ENCODE data around the gene LECT2. TPM values are rescaled to one million over a fixed set of nuclear protein-coding genes. Genes with fewer than 3 reads are reported as not detected.

LECT2 gene
- total and polyA plus RNA-seq, 10 donors, result not detected

GRCh38 chr5:135916638-135917263, 38.0 kb downstream of the LECT2 start:
- H3K27me3 ChIP-seq (replicated peaks in 1 of 7), result peaks cover 0 to 64% (median 9%) of the 10 kb centered on the region in 7 donors
- no peaks in the 10 kb centered on the region for H3K4me1 ChIP-seq
- WGBS, 5 donors, result 49 to 71% (median 61%) methylated on average over 8 of the region's 8 CpGs
- DNase-seq, result no peak
- intact Hi-C loops (cut with DNase I; ENCODE audit: low total_unique reads), result no loop called here
- TF ChIP-seq, protein P1, sequence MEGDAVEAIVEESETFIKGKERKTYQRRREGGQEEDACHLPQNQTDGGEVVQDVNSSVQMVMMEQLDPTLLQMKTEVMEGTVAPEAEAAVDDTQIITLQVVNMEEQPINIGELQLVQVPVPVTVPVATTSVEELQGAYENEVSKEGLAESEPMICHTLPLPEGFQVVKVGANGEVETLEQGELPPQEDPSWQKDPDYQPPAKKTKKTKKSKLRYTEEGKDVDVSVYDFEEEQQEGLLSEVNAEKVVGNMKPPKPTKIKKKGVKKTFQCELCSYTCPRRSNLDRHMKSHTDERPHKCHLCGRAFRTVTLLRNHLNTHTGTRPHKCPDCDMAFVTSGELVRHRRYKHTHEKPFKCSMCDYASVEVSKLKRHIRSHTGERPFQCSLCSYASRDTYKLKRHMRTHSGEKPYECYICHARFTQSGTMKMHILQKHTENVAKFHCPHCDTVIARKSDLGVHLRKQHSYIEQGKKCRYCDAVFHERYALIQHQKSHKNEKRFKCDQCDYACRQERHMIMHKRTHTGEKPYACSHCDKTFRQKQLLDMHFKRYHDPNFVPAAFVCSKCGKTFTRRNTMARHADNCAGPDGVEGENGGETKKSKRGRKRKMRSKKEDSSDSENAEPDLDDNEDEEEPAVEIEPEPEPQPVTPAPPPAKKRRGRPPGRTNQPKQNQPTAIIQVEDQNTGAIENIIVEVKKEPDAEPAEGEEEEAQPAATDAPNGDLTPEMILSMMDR (IDR thresholded peaks at IDR 0.05 in 8 of 11, conservative IDR thresholded peaks at IDR 0.05 in 3 of 11), result no peak
- TF ChIP-seq POLR2AphosphoS5 (IDR thresholded peaks at IDR 0.05) (no peak), POLR2A (IDR thresholded peaks at IDR 0.05) (no peak)
- H3K4me3 ChIP-seq, result no peak overlapping the region
- no peaks in the 10 kb centered on the region for H3K36me3 ChIP-seq
- no peak overlapping the region for H3K27ac ChIP-seq
- H3K9me3 ChIP-seq, result no peaks in the 10 kb centered on the region

DNA sequence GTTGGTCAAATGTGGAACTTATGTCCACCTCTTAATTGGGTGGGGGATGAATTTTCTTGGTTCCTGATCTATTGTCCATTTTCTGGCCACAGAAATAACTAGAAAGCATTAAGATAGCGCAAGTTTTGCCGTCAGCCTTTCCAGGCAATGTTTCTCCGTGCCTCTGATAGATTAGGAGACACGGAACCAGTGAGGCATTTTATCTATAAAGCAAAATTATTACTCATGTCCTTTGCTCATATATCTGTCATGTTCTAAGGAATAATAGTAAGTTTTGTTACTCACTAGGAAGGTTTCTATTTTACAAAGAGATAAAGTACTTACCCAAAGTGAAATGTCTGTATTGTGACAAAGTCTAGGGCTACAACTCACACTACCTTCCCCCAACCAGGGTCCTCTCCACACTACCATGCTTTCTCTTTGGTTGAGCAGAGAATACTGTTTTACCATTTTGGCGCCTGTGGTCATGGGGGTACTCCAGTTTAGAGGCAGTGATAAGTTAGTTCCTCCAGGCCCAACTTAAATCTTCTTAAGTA, 39.2 kb downstream of the LECT2 start:
- 87 to 94% (median 91%) methylated on average over 5 of the region's 5 CpGs for WGBS, 5 donors
- no peaks in the 10 kb centered on the region for H3K9me3 ChIP-seq
- H3K4me1 ChIP-seq, result no peaks in the 10 kb centered on the region
- TF ChIP-seq, protein P1 (IDR thresholded peaks at IDR 0.05 in 8 of 11, conservative IDR thresholded peaks at IDR 0.05 in 3 of 11), result no peak
- TF ChIP-seq POLR2A (IDR thresholded peaks at IDR 0.05), result no peak
- no peak for TF ChIP-seq POLR2AphosphoS5 (IDR thresholded peaks at IDR 0.05)
- H3K27me3 ChIP-seq (replicated peaks in 1 of 7), result peaks cover 0 to 64% (median 7%) of the 10 kb centered on the region in 7 donors
- no peak overlapping the region for H3K27ac ChIP-seq
- no peaks in the 10 kb centered on the region for H3K36me3 ChIP-seq
- intact Hi-C loops (cut with DNase I; ENCODE audit: low total_unique reads), result no loop called here
- DNase-seq, result no peak
- H3K4me3 ChIP-seq, result no peak overlapping the region

DNA sequence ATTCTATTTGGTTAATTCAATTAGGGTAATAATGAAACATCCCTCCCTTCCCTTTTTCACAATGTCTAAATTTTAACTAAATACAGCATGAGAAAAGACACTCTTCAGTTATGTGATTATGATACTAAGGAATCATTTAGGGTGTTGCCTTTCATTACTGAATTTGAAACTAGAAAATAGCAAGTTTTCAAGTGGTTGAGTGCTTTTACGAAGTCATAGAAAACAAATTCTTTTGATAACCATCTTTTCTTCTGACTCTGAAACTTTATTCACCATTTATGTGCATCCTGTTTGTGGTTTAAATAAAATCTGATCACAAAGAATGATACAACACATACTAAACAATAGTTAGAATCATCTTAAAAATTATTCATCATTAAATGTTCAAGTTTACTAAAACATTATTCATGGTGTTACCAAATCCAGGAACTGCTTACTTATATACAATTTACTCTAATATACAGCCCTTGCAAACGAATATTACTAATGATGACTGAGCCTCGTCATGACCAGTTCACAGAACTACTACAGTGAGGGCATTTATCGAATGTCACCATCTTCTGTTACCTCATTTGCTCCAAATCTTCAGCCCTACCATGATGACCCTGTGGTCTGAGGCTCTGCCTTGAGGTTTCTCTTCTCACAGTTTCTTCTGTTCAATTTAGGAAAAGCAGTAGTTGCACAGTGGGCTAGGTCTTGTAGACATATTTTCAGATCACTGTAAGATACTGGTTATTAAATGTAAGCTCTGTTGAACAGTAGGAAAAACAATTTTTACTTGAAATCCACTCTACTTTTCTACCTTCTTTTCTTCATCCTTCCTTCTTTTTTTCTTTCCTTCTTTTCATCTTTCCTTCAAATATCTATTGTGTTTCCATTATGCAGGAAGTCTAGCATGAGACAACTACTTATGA, 40.8 kb downstream of the LECT2 start:
- intact Hi-C loops (cut with DNase I; ENCODE audit: low total_unique reads), result no loop called here
- no peak overlapping the region for H3K4me3 ChIP-seq
- H3K27ac ChIP-seq, result no peak overlapping the region
- DNase-seq, result no peak
- no peak for TF ChIP-seq POLR2A (IDR thresholded peaks at IDR 0.05)
- TF ChIP-seq, protein P1 (IDR thresholded peaks at IDR 0.05 in 8 of 11, conservative IDR thresholded peaks at IDR 0.05 in 3 of 11), result no peak
- no peak for TF ChIP-seq POLR2AphosphoS5 (IDR thresholded peaks at IDR 0.05)
- 50 to 74% (median 63%) methylated on average over 4 of the region's 4 CpGs for WGBS, 5 donors
- no peaks in the 10 kb centered on the region for H3K9me3 ChIP-seq
- H3K36me3 ChIP-seq, result no peaks in the 10 kb centered on the region
- peaks cover 0 to 70% (median 0%) of the 10 kb centered on the region in 7 donors for H3K27me3 ChIP-seq (replicated peaks in 1 of 7)
- H3K4me1 ChIP-seq, result no peaks in the 10 kb centered on the region

- Histone ChIP-seq H3K4me1 (no peaks in the 10 kb centered on the region), H3K27ac (no peak overlapping the region), H3K9me3 (no peaks in the 10 kb centered on the region), H3K4me3 (no peak overlapping the region), H3K27me3 (replicated peaks in 1 of 7) (peaks cover 0 to 58% (median 0%) of the 10 kb centered on the region in 7 donors), H3K36me3 (no peaks in the 10 kb centered on the region)
- TF ChIP-seq POLR2A (IDR thresholded peaks at IDR 0.05) (no peak), POLR2AphosphoS5 (IDR thresholded peaks at IDR 0.05) (no peak)
- TF ChIP-seq, protein P1 (IDR thresholded peaks at IDR 0.05 in 8 of 11, conservative IDR thresholded peaks at IDR 0.05 in 3 of 11), result no peak
- intact Hi-C loops (cut with DNase I; ENCODE audit: low total_unique reads), result no loop called here
- DNase-seq, result no peak
- 54 to 68% (median 65%) methylated on average over 1 of the region's 1 CpG for WGBS, 5 donors
These were observed 49.6 kb downstream of the LECT2 start for GRCh38 chr5:135905144-135905543.

Measured in spleen (tissue), 11 donors.